SW480 (cell line): ENCODE measurements around the gene RBM25.
"Not testable (repeated sequence)": the region's sequence is repeated elsewhere in the genome, so short reads cannot be mapped to it uniquely, and the experiment has no call there.

Experiments used
- DNase-seq: peaks from one replicate; pipeline ENCODE4 v3.0.0-alpha.2; 2016; ENCODE audit warnings: low spot score

RBM25 gene

DNA sequence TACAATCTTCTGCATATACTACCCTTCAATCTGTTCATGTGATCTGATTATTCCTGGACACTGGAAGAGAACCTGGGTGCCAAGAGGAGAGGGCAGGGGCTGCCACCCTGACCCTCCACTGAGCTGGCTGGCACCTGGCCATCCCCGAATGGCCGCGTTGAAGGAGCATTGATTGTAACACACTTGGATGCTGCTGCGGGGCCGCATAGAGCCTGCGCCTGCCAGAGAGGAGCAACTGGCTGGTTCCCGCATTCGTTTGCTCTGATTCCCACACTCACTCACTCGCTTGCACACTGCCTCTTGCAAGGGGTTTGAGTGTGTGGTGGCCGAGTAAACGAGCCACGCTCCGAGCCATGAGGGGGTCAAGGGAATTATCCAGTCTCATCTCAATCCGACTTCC lies 110.4 kb downstream of the RBM25 start:
- DNase-seq, result no peak

DNA sequence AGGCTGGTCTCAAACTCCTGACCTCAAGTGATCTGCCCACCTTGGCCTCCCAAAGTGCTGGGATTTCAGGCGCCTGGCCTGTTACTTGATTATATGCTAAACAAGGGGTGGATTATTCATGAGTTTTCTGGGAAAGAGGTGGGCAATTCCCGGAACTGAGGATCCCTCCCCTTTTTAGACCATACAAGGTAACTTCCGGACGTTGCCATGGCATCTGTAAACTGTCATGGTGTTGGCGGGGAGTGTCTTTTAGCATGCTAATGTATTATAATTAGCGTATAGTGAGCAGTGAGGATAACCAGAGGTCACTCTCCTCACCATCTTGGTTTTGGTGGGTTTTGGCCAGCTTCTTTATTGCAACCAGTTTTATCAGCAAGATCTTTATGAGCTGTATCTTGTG lies 111.5 kb downstream of the RBM25 start:
- not testable (repeated sequence) for DNase-seq

DNA sequence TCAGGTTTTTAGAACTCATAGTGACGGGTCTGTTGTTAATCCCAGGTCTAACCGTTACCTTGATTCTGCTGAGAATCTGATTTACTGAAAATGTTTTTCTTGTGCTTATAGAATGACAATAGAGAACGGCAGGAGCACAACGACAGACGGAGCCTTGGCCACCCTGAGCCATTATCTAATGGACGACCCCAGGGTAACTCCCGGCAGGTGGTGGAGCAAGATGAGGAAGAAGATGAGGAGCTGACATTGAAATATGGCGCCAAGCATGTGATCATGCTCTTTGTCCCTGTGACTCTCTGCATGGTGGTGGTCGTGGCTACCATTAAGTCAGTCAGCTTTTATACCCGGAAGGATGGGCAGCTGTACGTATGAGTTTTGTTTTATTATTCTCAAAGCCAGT lies 112.4 kb downstream of the RBM25 start:
- DNase-seq, result no peak

- no peak for DNase-seq
Measured at GRCh38 chr14:73172500-73172899, 114.2 kb downstream of the RBM25 start.

GRCh38 chr14:73173092-73173735 lies 114.9 kb downstream of the RBM25 start:
- DNase-seq, result peak; percentile 59
